IMR-90 (cell line): ENCODE results near the gene MICAL3. TPM values are rescaled to one million over a fixed set of nuclear protein-coding genes. Genes with fewer than 3 reads are reported as not detected.

ENCODE experiments used
- ATAC-seq: fragments of 200-7000 bp; cut with Tn5 transposase; 2 replicates; pipeline ENCODE4 v1.9.1; 2020; ENCODE audit warnings: low read depth, mild to moderate bottlenecking, moderate library complexity
- BruUV-seq: library from RNA; stranded (reverse); fragments of 400-500 nt; replicated peaks from 2 replicates; lab custom pipeline; 2021; lab: Mats Ljungman, UMichigan
- CTCF ChIA-PET: fragments of 300-600 bp; formaldehyde crosslinking; extraction: SDS; loops from one replicate; lab custom pipeline; 2021; ENCODE audit warnings: antibody characterized with exemption; lab: Yijun Ruan, JAX
- POLR2A ChIA-PET: fragments of 300-600 bp; sonication (Branson Sonifier 250); formaldehyde crosslinking; loops from one replicate; lab custom pipeline; 2022; ENCODE audit warnings: antibody characterized with exemption; ENCODE audit not compliant: unreplicated experiment; lab: Charles Lee
- DNase-seq: peaks from one replicate; pipeline ENCODE4 v3.0.0; 2013
- H2AFZ ChIP-seq: replicated peaks from 2 replicates; pipeline ENCODE3; 2013; ENCODE audit warnings: low read length, mild to moderate bottlenecking; ENCODE audit not compliant: poor library complexity
- H2AK5ac ChIP-seq: 2 replicates; pipeline ENCODE4 v1.6.1; 2013; ENCODE audit warnings: low read depth, low read length, inconsistent platforms
- H2AK9ac ChIP-seq: replicated peaks from 2 replicates; pipeline ENCODE3; 2013; ENCODE audit warnings: mild to moderate bottlenecking, low read depth, low read length, moderate library complexity; ENCODE audit not compliant: poor library complexity
- H2BK120ac ChIP-seq: 2 replicates; pipeline ENCODE4 v1.6.1; 2013; ENCODE audit warnings: low read depth, low read length, inconsistent platforms
- H2BK15ac ChIP-seq: 3 replicates; pipeline ENCODE4 v1.6.1; 2013; ENCODE audit warnings: low read depth, low read length, inconsistent platforms
- H2BK20ac ChIP-seq: 2 replicates; pipeline ENCODE4 v1.6.1; 2013; ENCODE audit warnings: low read depth, mild to moderate bottlenecking, inconsistent platforms, low read length, moderate library complexity
- H2BK5ac ChIP-seq: 2 replicates; pipeline ENCODE4 v1.6.1; 2013; ENCODE audit warnings: mild to moderate bottlenecking, low read depth, low read length, inconsistent platforms; ENCODE audit not compliant: poor library complexity, severe bottlenecking
- H3K14ac ChIP-seq: replicated peaks from 2 replicates; pipeline ENCODE4 v1.6.1; 2013; ENCODE audit warnings: low read depth, low read length, inconsistent platforms
- H3K18ac ChIP-seq: 2 replicates; pipeline ENCODE4 v1.6.1; 2013; ENCODE audit warnings: low read depth, low read length, control low read depth
- H3K23ac ChIP-seq: 2 replicates; pipeline ENCODE4 v1.6.1; 2013; ENCODE audit warnings: low read depth, low read length, inconsistent platforms
- H3K27ac ChIP-seq: 2 replicates; pipeline ENCODE4 v1.5.1; 2013; ENCODE audit warnings: mild to moderate bottlenecking, control low read depth, low read length; ENCODE audit not compliant: insufficient read depth
- H3K27me3 ChIP-seq: 2 replicates; pipeline ENCODE4 v1.6.1; 2013; ENCODE audit warnings: low read length; ENCODE audit not compliant: control insufficient read depth, insufficient read depth
- H3K36me3 ChIP-seq: 2 replicates; pipeline ENCODE4 v1.6.1; 2013; ENCODE audit warnings: low read length, mixed read lengths; ENCODE audit not compliant: control insufficient read depth, insufficient read depth
- H3K4ac ChIP-seq: 2 replicates; pipeline ENCODE4 v1.6.1; 2013; ENCODE audit warnings: low read depth, low read length, inconsistent platforms
- H3K4me1 ChIP-seq: 2 replicates; pipeline ENCODE4 v1.6.1; 2013; ENCODE audit warnings: low read length, mixed read lengths; ENCODE audit not compliant: control insufficient read depth, insufficient read depth
- H3K4me2 ChIP-seq: 2 replicates; pipeline ENCODE4 v1.6.1; 2013; ENCODE audit warnings: low read depth, mild to moderate bottlenecking, control low read depth, low read length, moderate library complexity
- H3K4me3 ChIP-seq: 2 replicates; pipeline ENCODE4 v1.5.1; 2013; ENCODE audit warnings: low read depth, mild to moderate bottlenecking, control low read depth, low read length, moderate library complexity; ENCODE audit not compliant: insufficient read depth
- H3K56ac ChIP-seq: 2 replicates; pipeline ENCODE4 v1.6.1; 2013; ENCODE audit warnings: low read length, inconsistent platforms; ENCODE audit not compliant: insufficient read depth; ENCODE audit errors: extremely low read depth
- H3K79me1 ChIP-seq, 2 experiments: 2 replicates each; pipeline ENCODE4 v1.6.1; 2013; ENCODE audit warnings: low read length in 2 of 2, inconsistent platforms in 1 of 2, low read depth in 1 of 2
- H3K9ac ChIP-seq: 2 replicates; pipeline ENCODE4 v1.6.1; 2013; ENCODE audit warnings: low read depth, low read length, control low read depth
- H3K9me1 ChIP-seq: 2 replicates; pipeline ENCODE4 v1.6.1; 2013; ENCODE audit warnings: low read length, inconsistent platforms; ENCODE audit not compliant: insufficient read depth
- H3K9me3 ChIP-seq: 2 replicates; pipeline ENCODE4 v1.6.1; 2013; ENCODE audit warnings: low read length; ENCODE audit not compliant: control insufficient read depth, insufficient read depth
- H4K20me1 ChIP-seq: 2 replicates; pipeline ENCODE4 v1.6.1; 2013; ENCODE audit warnings: low read length, inconsistent platforms; ENCODE audit not compliant: insufficient read depth
- H4K5ac ChIP-seq: 2 replicates; pipeline ENCODE4 v1.6.1; 2013; ENCODE audit warnings: mild to moderate bottlenecking, low read depth, low read length, control low read depth
- H4K8ac ChIP-seq, 2 experiments: 2 replicates each; pipeline ENCODE4 v1.6.1; 2013; ENCODE audit warnings: low read depth in 2 of 2, low read length in 2 of 2, control low read depth in 1 of 2, inconsistent platforms in 1 of 2
- H4K91ac ChIP-seq: 2 replicates; pipeline ENCODE4 v1.6.1; 2013; ENCODE audit warnings: low read depth, low read length, inconsistent platforms; ENCODE audit not compliant: insufficient read depth
- BHLHE40 ChIP-seq: fragments of 150-350 bp; IDR thresholded peaks from 2 replicates; pipeline ENCODE4 v1.6.1; 2016; ENCODE audit warnings: mild to moderate bottlenecking, low read depth, low read length
- CEBPB ChIP-seq: IDR thresholded peaks from 2 replicates; pipeline ENCODE4 v1.6.1; 2012; ENCODE audit warnings: low read depth, low read length, improper control_type of control experiment
- CHD1 ChIP-seq: IDR thresholded peaks from 2 replicates; pipeline ENCODE4 v1.6.1; 2012; ENCODE audit warnings: low read depth, low read length, improper control_type of control experiment
- ELK1 ChIP-seq: fragments of 150-350 bp; IDR thresholded peaks from 2 replicates; pipeline ENCODE4 v1.6.1; 2016; ENCODE audit warnings: low read depth, mild to moderate bottlenecking, low read length, moderate library complexity, borderline replicate concordance
- FOS ChIP-seq: fragments of 150-350 bp; IDR thresholded peaks from 2 replicates; pipeline ENCODE4 v1.6.1; 2016; ENCODE audit warnings: low read depth, low read length
- MAFK ChIP-seq: IDR thresholded peaks from 2 replicates; pipeline ENCODE4 v1.6.1; 2012; ENCODE audit warnings: low read depth, low read length, improper control_type of control experiment
- MAZ ChIP-seq: IDR thresholded peaks from 2 replicates; pipeline ENCODE4 v1.6.1; 2012; ENCODE audit warnings: low read depth, mild to moderate bottlenecking, low read length, improper control_type of control experiment, moderate library complexity, borderline replicate concordance
- MXI1 ChIP-seq: IDR thresholded peaks from 2 replicates; pipeline ENCODE4 v1.6.1; 2012; ENCODE audit warnings: low read depth, mild to moderate bottlenecking, low read length, moderate library complexity, borderline replicate concordance
- NFE2L2 ChIP-seq: fragments of 150-350 bp; IDR thresholded peaks from 2 replicates; pipeline ENCODE4 v1.6.1; 2016; ENCODE audit warnings: low read depth, mild to moderate bottlenecking, low read length
- POLR2A ChIP-seq: IDR thresholded peaks from 2 replicates; pipeline ENCODE4 v1.6.1; 2012; ENCODE audit warnings: mild to moderate bottlenecking, low read depth, low read length
- RAD21 ChIP-seq: IDR thresholded peaks from 2 replicates; pipeline ENCODE4 v1.6.1; 2012; ENCODE audit warnings: low read length, improper control_type of control experiment
- RCOR1 ChIP-seq: IDR thresholded peaks from 2 replicates; pipeline ENCODE4 v1.6.1; 2012; ENCODE audit warnings: mild to moderate bottlenecking, low read length, improper control_type of control experiment; ENCODE audit not compliant: insufficient replicate concordance
- RFX5 ChIP-seq: IDR thresholded peaks from 2 replicates; pipeline ENCODE4 v1.8.0; 2012; ENCODE audit warnings: low read depth, mild to moderate bottlenecking, low read length, moderate library complexity
- SMC3 ChIP-seq: fragments of 150-350 bp; IDR thresholded peaks from 2 replicates; pipeline ENCODE4 v1.6.1; 2016; ENCODE audit warnings: low read depth, mild to moderate bottlenecking, antibody characterized with exemption, low read length, moderate library complexity
- whole genome bisulfite sequencing, 2 experiments: methylation state at CpG; one replicate each; pipeline versions ENCODE4 v1.1.5 to v1.1.7; 2013; ENCODE audit warnings: missing lambda C conversion rate in 2 of 2; ENCODE audit not compliant: insufficient read length in 1 of 2; ENCODE audit errors: extremely low coverage in 2 of 2; 5-methylcytosine and 5-hydroxymethylcytosine counted together
- dilution Hi-C: fragments of 300-500 bp; cut with HindIII; formaldehyde crosslinking; loops from one replicate; pipeline ENCODE4 v1.14.3; 2018; ENCODE audit warnings: low sequenced_read_pairs; ENCODE audit not compliant: unreplicated experiment
- in situ Hi-C: fragments of 300-500 bp; cut with MboI; formaldehyde crosslinking; loops from 3 replicates; pipeline ENCODE4 v1.14.3; 2019; ENCODE audit warnings: low sequenced_read_pairs, inconsistent platforms, mixed read lengths
- intact Hi-C: fragments of 100-400 bp; cut with micrococcal nuclease; formaldehyde crosslinking; loops from 2 replicates; pipeline ENCODE4 v1.10.0; 2022
- polyA plus RNA-seq, 3 experiments: library from polyadenylated mRNA; depleted of rRNA; stranded (reverse); fragments of >200 nt; gene quantifications; 2 replicates each; pipeline ENCODE4 v1.2.3, GENCODE V29; 2012; ENCODE audit warnings: low replicate concordance in 1 of 3
- total RNA-seq: library from RNA; depleted of rRNA; stranded (reverse); fragments of >200 nt; gene quantifications from 2 replicates; pipeline ENCODE4 v1.2.3, GENCODE V29; 2012
- TF ChIP-seq, protein P1 (sequence below): fragments of 150-350 bp; IDR thresholded peaks from 2 replicates; pipeline ENCODE4 v1.6.1; 2017; ENCODE audit warnings: mild to moderate bottlenecking, antibody characterized with exemption, low read length, low read depth
- TF ChIP-seq, protein P2 (sequence below): conservative IDR thresholded peaks from 2 replicates; pipeline ENCODE4 v1.5.1; 2012; ENCODE audit warnings: mild to moderate bottlenecking, low read depth, low read length, improper control_type of control experiment

Gene MICAL3
- total and polyA plus RNA-seq, 2 of the 4 experiments (the other 2 are of a cell fraction): 17.6 to 26.8 TPM

- H3K36me3 ChIP-seq: peaks cover 25% of the 10 kb centered on the region
- no peak overlapping the region for H2BK5ac ChIP-seq
- DNase-seq (no peak), ATAC-seq (no peak)
- H4K91ac ChIP-seq: no peak overlapping the region
- dilution Hi-C loops: no loop called here
- TF ChIP-seq, protein P1, sequence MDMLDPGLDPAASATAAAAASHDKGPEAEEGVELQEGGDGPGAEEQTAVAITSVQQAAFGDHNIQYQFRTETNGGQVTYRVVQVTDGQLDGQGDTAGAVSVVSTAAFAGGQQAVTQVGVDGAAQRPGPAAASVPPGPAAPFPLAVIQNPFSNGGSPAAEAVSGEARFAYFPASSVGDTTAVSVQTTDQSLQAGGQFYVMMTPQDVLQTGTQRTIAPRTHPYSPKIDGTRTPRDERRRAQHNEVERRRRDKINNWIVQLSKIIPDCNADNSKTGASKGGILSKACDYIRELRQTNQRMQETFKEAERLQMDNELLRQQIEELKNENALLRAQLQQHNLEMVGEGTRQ: no peak
- TF ChIP-seq BHLHE40: no peak
- no peak for TF ChIP-seq RCOR1
- no peak for TF ChIP-seq POLR2A
- no peak for TF ChIP-seq ELK1
- TF ChIP-seq FOS: no peak
- TF ChIP-seq MXI1: no peak
- no peak for TF ChIP-seq RFX5
- no peak for TF ChIP-seq MAFK
- TF ChIP-seq NFE2L2: no peak
- TF ChIP-seq MAZ: no peak
- TF ChIP-seq CEBPB: no peak
- TF ChIP-seq CHD1: no peak
- TF ChIP-seq SMC3: no peak
- no peak for TF ChIP-seq RAD21
- TF ChIP-seq, protein P2, sequence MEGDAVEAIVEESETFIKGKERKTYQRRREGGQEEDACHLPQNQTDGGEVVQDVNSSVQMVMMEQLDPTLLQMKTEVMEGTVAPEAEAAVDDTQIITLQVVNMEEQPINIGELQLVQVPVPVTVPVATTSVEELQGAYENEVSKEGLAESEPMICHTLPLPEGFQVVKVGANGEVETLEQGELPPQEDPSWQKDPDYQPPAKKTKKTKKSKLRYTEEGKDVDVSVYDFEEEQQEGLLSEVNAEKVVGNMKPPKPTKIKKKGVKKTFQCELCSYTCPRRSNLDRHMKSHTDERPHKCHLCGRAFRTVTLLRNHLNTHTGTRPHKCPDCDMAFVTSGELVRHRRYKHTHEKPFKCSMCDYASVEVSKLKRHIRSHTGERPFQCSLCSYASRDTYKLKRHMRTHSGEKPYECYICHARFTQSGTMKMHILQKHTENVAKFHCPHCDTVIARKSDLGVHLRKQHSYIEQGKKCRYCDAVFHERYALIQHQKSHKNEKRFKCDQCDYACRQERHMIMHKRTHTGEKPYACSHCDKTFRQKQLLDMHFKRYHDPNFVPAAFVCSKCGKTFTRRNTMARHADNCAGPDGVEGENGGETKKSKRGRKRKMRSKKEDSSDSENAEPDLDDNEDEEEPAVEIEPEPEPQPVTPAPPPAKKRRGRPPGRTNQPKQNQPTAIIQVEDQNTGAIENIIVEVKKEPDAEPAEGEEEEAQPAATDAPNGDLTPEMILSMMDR: no peak
- in situ Hi-C loops: no loop called here
- no peak overlapping the region for H3K56ac ChIP-seq
- H3K27ac ChIP-seq: no peak overlapping the region
- ChIA-PET POLR2A (no interaction called here), CTCF (no interaction called here)
- no peak overlapping the region for H4K5ac ChIP-seq
- H2BK20ac ChIP-seq: no peak overlapping the region
- peaks cover 0 to 5% of the 10 kb centered on the region in 2 experiments; a peak in 1 of 4 replicates for H3K79me1 ChIP-seq
- no peaks in the 10 kb centered on the region for H3K9me3 ChIP-seq
- H2AFZ ChIP-seq: no peak overlapping the region
- no peak overlapping the region for H2BK120ac ChIP-seq
- intact Hi-C loops: no loop called here
- H3K23ac ChIP-seq: no peak overlapping the region
- H3K18ac ChIP-seq: no peak overlapping the region
- no peak overlapping the region for H2BK15ac ChIP-seq
- no peak overlapping the region for H3K4me2 ChIP-seq
- H3K4ac ChIP-seq: no peak overlapping the region
- H3K14ac ChIP-seq: no peak overlapping the region
- peaks cover 9% of the 10 kb centered on the region for H3K9me1 ChIP-seq
- WGBS, 2 experiments: 100% methylated on average over 1 of the region's 10 CpGs; no CpG with 5 or more reads in 1 of the 2 experiments
- no peaks in the 10 kb centered on the region for H3K27me3 ChIP-seq
- no peak overlapping the region for H4K8ac ChIP-seq
- no peak overlapping the region for H2AK9ac ChIP-seq
- H3K4me1 ChIP-seq: peaks cover 5% of the 10 kb centered on the region
- no peak overlapping the region for H3K4me3 ChIP-seq
- H4K20me1 ChIP-seq: peaks cover 4% of the 10 kb centered on the region
- no TSS peak for BruUV-seq
- no peak overlapping the region for H2AK5ac ChIP-seq
- no peak overlapping the region for H3K9ac ChIP-seq
Observed at GRCh38 chr22:17880468-17880867, 143.9 kb downstream of the MICAL3 start.
